Gastroesophageal sphincter (tissue), 3 donors: ENCODE results near the gene CDADC1.

Experiments used
- EP300 ChIP-seq: sonication (generic); formaldehyde crosslinking; IDR thresholded peaks from one replicate; pipeline ENCODE4 v1.6.1; 2017; ENCODE audit warnings: antibody characterized with exemption, mild to moderate bottlenecking
- POLR2A ChIP-seq, 2 donors: fragments of 450-650 bp; IDR thresholded peaks; one replicate each; pipeline ENCODE4 v1.6.1; 2017; ENCODE audit warnings: antibody characterized with exemption in 2 of 2, mild to moderate bottlenecking in 2 of 2, moderate library complexity in 1 of 2
- POLR2AphosphoS5 ChIP-seq: sonication (generic); formaldehyde crosslinking; IDR thresholded peaks from one replicate; pipeline ENCODE4 v1.6.1; 2017; ENCODE audit warnings: antibody characterized with exemption
- TF ChIP-seq, protein P1 (sequence below), 4 experiments: fragments of 200-600 bp in 2 of 4; fragments of 450-650 bp in 2 of 4; sonication (generic) in 1 of 4; IDR thresholded peaks; one replicate each; pipeline ENCODE4 v1.5.1; 2017 to 2019; ENCODE audit warnings: antibody characterized with exemption in 4 of 4, mild to moderate bottlenecking in 2 of 4, moderate library complexity in 2 of 4

DNA sequence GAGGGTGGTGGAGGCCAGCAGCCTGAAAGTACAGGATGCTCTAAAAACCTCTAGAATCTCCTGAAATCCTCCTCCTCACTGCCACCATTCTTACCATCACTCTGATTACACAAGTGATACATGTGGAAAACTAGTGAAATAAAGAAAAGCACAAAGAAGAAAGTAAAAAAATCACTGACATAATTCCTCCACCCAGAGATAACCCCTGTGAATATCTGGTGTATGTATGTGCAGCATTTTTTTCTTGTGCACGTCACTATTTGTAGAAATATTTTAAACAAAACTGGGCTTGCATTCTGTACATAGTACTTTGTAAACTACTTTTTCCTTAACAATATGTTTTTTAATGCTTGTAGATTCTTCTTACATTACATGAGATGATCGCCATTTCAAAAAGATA lies 73.2 kb downstream of the CDADC1 start:
- TF ChIP-seq POLR2AphosphoS5 (no peak), POLR2A (IDR thresholded peaks at IDR 0.05) (no peak), EP300 (no peak)
- TF ChIP-seq, protein P1, sequence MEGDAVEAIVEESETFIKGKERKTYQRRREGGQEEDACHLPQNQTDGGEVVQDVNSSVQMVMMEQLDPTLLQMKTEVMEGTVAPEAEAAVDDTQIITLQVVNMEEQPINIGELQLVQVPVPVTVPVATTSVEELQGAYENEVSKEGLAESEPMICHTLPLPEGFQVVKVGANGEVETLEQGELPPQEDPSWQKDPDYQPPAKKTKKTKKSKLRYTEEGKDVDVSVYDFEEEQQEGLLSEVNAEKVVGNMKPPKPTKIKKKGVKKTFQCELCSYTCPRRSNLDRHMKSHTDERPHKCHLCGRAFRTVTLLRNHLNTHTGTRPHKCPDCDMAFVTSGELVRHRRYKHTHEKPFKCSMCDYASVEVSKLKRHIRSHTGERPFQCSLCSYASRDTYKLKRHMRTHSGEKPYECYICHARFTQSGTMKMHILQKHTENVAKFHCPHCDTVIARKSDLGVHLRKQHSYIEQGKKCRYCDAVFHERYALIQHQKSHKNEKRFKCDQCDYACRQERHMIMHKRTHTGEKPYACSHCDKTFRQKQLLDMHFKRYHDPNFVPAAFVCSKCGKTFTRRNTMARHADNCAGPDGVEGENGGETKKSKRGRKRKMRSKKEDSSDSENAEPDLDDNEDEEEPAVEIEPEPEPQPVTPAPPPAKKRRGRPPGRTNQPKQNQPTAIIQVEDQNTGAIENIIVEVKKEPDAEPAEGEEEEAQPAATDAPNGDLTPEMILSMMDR (IDR thresholded peaks at IDR 0.05): no peak
